Measurements from ENCODE around the gene IL20RB. TPM values are rescaled to one million over a fixed set of nuclear protein-coding genes. Genes with fewer than 3 reads are reported as not detected.

The IL20RB gene
- total RNA-seq, 4 donors from 2014 or later, result 257 to 288 (median 273) TPM

DNA sequence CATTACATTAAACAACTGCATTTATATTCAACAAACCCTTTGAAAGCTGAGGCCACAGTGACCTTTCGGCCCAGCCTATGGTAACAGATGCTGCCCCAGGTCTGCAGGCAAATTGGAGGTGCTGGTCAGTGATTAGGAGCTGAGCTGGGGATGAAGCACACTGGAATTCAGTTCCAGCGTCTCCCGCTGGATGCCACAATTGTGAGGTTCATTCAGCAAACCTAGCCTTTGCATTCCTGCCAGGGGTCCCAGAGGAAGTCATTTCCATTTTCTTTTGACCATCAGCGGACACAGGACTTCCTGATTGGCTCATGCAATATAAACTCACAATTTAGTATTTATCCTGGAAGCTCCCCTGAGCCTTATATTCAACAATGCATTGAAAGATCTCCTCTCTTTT, 89.5 kb downstream of the IL20RB start:
- no peak overlapping the region for H3K4me3 ChIP-seq (ENCODE audit: low read depth, poor library complexity, severe bottlenecking)
- intact Hi-C loops (cut with DNase I; ENCODE audit: low total_unique reads), result no loop called here
- TF ChIP-seq POLR2A (IDR thresholded peaks at IDR 0.05), result no peak
- TF ChIP-seq, protein P1, sequence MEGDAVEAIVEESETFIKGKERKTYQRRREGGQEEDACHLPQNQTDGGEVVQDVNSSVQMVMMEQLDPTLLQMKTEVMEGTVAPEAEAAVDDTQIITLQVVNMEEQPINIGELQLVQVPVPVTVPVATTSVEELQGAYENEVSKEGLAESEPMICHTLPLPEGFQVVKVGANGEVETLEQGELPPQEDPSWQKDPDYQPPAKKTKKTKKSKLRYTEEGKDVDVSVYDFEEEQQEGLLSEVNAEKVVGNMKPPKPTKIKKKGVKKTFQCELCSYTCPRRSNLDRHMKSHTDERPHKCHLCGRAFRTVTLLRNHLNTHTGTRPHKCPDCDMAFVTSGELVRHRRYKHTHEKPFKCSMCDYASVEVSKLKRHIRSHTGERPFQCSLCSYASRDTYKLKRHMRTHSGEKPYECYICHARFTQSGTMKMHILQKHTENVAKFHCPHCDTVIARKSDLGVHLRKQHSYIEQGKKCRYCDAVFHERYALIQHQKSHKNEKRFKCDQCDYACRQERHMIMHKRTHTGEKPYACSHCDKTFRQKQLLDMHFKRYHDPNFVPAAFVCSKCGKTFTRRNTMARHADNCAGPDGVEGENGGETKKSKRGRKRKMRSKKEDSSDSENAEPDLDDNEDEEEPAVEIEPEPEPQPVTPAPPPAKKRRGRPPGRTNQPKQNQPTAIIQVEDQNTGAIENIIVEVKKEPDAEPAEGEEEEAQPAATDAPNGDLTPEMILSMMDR (IDR thresholded peaks at IDR 0.05), result no peak
- no peak for DNase-seq (ENCODE audit: low spot score in 2 of 2)
- 82 to 83% methylated on average over 4 of the region's 4 CpGs for WGBS, 2 donors

GRCh38 chr3:137050281-137050680, 92.5 kb downstream of the IL20RB start:
- no peak for TF ChIP-seq POLR2A (IDR thresholded peaks at IDR 0.05)
- TF ChIP-seq, protein P1 (IDR thresholded peaks at IDR 0.05), result no peak
- WGBS, 2 donors, result 51 to 69% methylated on average over 3 of the region's 3 CpGs
- intact Hi-C loops (cut with DNase I; ENCODE audit: low total_unique reads), result no loop called here
- no peak overlapping the region for H3K4me3 ChIP-seq (ENCODE audit: low read depth, poor library complexity, severe bottlenecking)
- DNase-seq (ENCODE audit: low spot score in 2 of 2), result no peak

DNA sequence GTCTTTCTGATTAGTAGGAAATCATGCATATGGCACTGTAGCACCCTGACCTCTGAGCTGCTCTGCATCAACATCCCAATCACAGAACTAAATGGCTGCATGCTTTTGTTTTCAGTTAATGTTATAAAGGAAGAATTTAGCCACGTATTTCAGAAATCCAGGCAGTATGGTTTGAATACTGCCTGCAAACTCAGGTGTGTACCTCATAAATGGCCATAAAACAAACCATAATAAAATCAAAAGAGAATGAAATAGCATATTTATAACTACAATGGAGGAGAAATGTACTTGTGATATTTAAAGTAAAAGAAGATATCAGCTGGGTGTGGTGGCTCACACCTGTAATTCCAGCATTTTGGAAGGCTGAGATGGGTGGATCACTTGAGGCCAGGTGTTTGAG, 94.5 kb downstream of the IL20RB start:
- WGBS, 2 donors, result 69% methylated on average over 1 of the region's 1 CpG
- TF ChIP-seq POLR2A (IDR thresholded peaks at IDR 0.05), result no peak
- TF ChIP-seq, protein P1 (IDR thresholded peaks at IDR 0.05), result no peak
- H3K4me3 ChIP-seq (ENCODE audit: low read depth, poor library complexity, severe bottlenecking), result no peak overlapping the region
- intact Hi-C loops (cut with DNase I; ENCODE audit: low total_unique reads), result no loop called here
- DNase-seq (ENCODE audit: low spot score in 2 of 2), result no peak

Other genes with a start within 250 kb of the IL20RB start
- gene STAG1, start 205.6 kb upstream of the IL20RB start, total RNA-seq, result 10 to 100 TPM; 32.1 to 37.7 (median 34.4) TPM
- gene SLC35G2, start 138.9 kb upstream of the IL20RB start, total RNA-seq, result 1 to 10 TPM; 1.6 to 4.1 (median 2.6) TPM
- gene NCK1, start 95.8 kb upstream of the IL20RB start, total RNA-seq, result 10 to 100 TPM; 53.1 to 74.0 (median 61.6) TPM

Measured in lower leg skin (tissue), 4 donors.